DND-41 (cell line): ENCODE data around the gene TGFA.

Experiments
- ATAC-seq: fragments of 200-7000 bp; cut with Tn5 transposase; 3 replicates; pipeline ENCODE4 v1.9.1; 2021; ENCODE audit warnings: low read depth; ENCODE audit not compliant: insufficient read depth
- DNase-seq: peaks from one replicate; pipeline ENCODE4 v3.0.0-alpha.2; 2020
- H2AFZ ChIP-seq: 2 replicates; pipeline ENCODE4 v1.6.0; 2012; ENCODE audit warnings: low read depth, low read length
- H3K27ac ChIP-seq: 2 replicates; pipeline ENCODE4 v1.5.1; 2012; ENCODE audit warnings: low read length, inconsistent platforms
- H3K27me3 ChIP-seq: fragments of 200-600 bp; sonication (generic); 2 replicates; pipeline ENCODE4 v1.6.0; 2012; ENCODE audit warnings: low read length, mild to moderate bottlenecking, inconsistent platforms; ENCODE audit not compliant: insufficient read depth, poor library complexity
- H3K36me3 ChIP-seq: 2 replicates; pipeline ENCODE4 v1.5.1; 2012; ENCODE audit warnings: low read length, inconsistent platforms; ENCODE audit not compliant: insufficient read depth
- H3K4me1 ChIP-seq: 2 replicates; pipeline ENCODE4 v1.5.1; 2012; ENCODE audit warnings: mild to moderate bottlenecking, low read length; ENCODE audit not compliant: insufficient read depth
- H3K4me2 ChIP-seq: 2 replicates; pipeline ENCODE4 v1.6.0; 2012; ENCODE audit warnings: mild to moderate bottlenecking, moderate library complexity, low read length, inconsistent platforms; ENCODE audit not compliant: insufficient read depth
- H3K4me3 ChIP-seq, 2 experiments: fragments of 200-600 bp in 1 of 2; shearing (Covaris generic) in 1 of 2; 2 replicates each; pipeline ENCODE4 v1.5.1; 2012 to 2016; ENCODE audit warnings: inconsistent platforms in 2 of 2, low read length in 2 of 2, mild to moderate bottlenecking in 2 of 2, low read depth in 1 of 2, moderate library complexity in 1 of 2
- H3K79me2 ChIP-seq: 2 replicates; pipeline ENCODE4 v1.6.0; 2012; ENCODE audit warnings: low read length, inconsistent platforms; ENCODE audit not compliant: insufficient read depth
- H3K9ac ChIP-seq: 2 replicates; pipeline ENCODE4 v1.6.0; 2012; ENCODE audit warnings: low read depth, mild to moderate bottlenecking, inconsistent platforms, low read length, moderate library complexity
- H3K9me3 ChIP-seq: 2 replicates; pipeline ENCODE4 v1.5.1; 2012; ENCODE audit warnings: low read length, moderate library complexity, mild to moderate bottlenecking, inconsistent platforms; ENCODE audit not compliant: insufficient read depth, severe bottlenecking
- H4K20me1 ChIP-seq: 2 replicates; pipeline ENCODE4 v1.6.0; 2012; ENCODE audit warnings: low read length; ENCODE audit not compliant: insufficient read depth
- EZH2 ChIP-seq: IDR thresholded peaks from 3 replicates; pipeline ENCODE4 v1.6.1; 2012; ENCODE audit warnings: borderline replicate concordance, low read depth, mild to moderate bottlenecking, moderate library complexity, low read length, inconsistent platforms; ENCODE audit not compliant: severe bottlenecking
- TF ChIP-seq, protein P1 (sequence below): IDR thresholded peaks from 2 replicates; pipeline ENCODE4 v1.5.1; 2012; ENCODE audit warnings: borderline replicate concordance, low read length, moderate library complexity, mild to moderate bottlenecking; ENCODE audit not compliant: poor library complexity, severe bottlenecking; ENCODE audit errors: extremely low read depth

The TGFA gene

DNA sequence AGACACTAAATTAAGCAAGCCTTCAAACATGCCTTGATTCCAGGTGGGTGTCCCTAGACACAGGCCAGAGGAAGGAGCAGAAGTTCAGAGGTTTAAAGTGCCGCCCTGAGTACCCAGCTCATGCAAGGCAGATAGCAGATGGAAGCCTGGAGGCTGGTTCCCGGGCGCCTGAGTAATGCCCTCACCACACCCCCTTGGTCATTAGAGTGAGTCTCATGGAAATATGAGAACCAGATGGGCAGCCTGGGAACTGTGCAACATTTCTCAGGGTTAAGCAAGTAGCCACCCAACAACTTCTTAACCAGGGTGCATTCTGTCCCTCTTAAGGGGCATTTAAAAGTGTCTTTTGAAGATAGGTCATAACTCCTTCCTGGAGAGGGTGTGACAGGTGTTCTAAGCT is 44.1 kb downstream of the TGFA start:
- H3K36me3 ChIP-seq: no peaks in the 10 kb centered on the region
- ATAC-seq (no peak), DNase-seq (no peak)
- H3K4me3 ChIP-seq: no peak overlapping the region
- no peak for TF ChIP-seq EZH2
- TF ChIP-seq, protein P1, sequence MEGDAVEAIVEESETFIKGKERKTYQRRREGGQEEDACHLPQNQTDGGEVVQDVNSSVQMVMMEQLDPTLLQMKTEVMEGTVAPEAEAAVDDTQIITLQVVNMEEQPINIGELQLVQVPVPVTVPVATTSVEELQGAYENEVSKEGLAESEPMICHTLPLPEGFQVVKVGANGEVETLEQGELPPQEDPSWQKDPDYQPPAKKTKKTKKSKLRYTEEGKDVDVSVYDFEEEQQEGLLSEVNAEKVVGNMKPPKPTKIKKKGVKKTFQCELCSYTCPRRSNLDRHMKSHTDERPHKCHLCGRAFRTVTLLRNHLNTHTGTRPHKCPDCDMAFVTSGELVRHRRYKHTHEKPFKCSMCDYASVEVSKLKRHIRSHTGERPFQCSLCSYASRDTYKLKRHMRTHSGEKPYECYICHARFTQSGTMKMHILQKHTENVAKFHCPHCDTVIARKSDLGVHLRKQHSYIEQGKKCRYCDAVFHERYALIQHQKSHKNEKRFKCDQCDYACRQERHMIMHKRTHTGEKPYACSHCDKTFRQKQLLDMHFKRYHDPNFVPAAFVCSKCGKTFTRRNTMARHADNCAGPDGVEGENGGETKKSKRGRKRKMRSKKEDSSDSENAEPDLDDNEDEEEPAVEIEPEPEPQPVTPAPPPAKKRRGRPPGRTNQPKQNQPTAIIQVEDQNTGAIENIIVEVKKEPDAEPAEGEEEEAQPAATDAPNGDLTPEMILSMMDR: no peak
- no peak overlapping the region for H2AFZ ChIP-seq
- H3K9me3 ChIP-seq: no peaks in the 10 kb centered on the region
- no peak overlapping the region for H3K9ac ChIP-seq
- no peaks in the 10 kb centered on the region for H4K20me1 ChIP-seq
- peaks cover 13% of the 10 kb centered on the region for H3K27me3 ChIP-seq
- no peak overlapping the region for H3K4me2 ChIP-seq
- H3K4me1 ChIP-seq: no peaks in the 10 kb centered on the region
- no peak overlapping the region for H3K27ac ChIP-seq
- H3K79me2 ChIP-seq: no peaks in the 10 kb centered on the region

DNA sequence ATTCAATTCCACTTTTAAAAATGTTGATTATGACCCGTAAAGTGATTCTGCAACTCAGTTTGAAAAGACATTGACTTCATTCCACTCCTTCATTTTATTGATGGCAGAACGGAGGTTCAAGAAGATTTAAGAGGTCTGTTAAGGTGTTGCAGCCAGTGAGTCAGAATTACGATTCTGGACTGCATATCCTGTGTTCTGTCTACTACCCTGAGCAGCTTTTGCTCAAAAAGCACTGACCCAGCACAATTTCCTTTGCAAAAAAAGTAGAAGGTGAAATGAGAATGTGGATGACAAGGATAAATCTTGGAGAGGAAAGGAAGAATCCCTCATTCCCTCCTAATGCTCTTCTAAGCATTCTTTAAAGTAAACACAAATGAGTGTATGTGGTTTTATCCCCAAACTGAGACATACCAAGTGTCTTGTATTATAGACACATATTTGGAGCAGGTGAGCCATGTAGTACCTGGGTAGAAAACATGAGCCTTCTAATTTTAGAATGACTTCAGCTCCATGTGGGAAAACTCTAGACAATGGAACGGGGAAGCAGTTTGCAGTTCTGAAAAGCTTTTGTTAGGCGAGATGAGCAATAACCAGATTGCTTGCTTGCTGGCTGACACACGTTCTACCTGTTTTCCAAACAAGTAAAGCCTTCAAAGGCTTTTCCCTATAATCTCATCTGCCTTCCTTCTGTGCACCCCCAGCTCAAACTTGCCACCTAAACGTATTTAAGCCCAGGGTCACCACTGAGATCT is 44.7 kb downstream of the TGFA start:
- H3K36me3 ChIP-seq: no peaks in the 10 kb centered on the region
- H3K4me1 ChIP-seq: no peaks in the 10 kb centered on the region
- no peak overlapping the region for H2AFZ ChIP-seq
- H4K20me1 ChIP-seq: no peaks in the 10 kb centered on the region
- peaks cover 13% of the 10 kb centered on the region for H3K27me3 ChIP-seq
- H3K9me3 ChIP-seq: no peaks in the 10 kb centered on the region
- TF ChIP-seq EZH2: no peak
- TF ChIP-seq, protein P1: no peak
- DNase-seq: no peak
- H3K79me2 ChIP-seq: no peaks in the 10 kb centered on the region
- no peak overlapping the region for H3K9ac ChIP-seq
- ATAC-seq: no peak
- no peak overlapping the region for H3K4me2 ChIP-seq
- H3K4me3 ChIP-seq: no peak overlapping the region
- no peak overlapping the region for H3K27ac ChIP-seq

DNA sequence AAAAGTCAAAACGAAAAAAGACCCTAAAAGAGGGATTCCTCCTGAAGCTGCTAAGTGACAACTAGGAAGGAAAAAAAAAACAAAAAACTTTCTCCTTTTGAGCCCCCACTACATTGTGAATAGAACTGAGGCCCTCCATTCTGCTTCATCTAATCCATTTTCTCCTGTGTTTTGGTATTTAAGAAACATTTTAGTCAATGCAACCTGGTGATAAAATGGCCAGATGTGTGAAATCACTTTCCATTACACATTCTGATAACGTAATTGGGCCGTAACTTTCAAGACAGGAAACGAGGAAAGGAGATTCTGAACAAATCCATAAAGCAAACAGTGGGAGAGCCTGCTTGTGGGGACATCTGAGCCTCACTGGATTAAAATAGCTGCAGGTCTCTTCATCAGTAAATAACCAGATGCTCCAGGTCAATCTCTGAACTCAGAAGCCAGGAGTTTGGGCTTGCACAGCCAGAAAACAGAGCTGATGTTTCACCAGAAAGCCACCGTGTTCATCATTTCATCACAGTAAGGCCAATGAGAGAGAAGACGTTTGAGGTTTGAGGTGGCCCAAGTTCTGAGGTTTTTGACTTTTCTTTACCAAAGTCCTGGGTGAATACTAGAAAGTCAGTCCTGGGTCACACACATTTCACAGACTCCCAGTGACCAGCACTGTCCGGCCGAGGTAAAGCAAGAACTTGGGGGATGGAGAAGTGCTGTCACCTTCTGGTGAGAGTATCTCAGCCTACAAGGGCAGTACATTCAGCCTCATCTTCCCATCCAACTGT is 47.8 kb downstream of the TGFA start:
- H3K79me2 ChIP-seq: no peaks in the 10 kb centered on the region

More for the DNA sequence above, 47.8 kb downstream of the TGFA start:
- TF ChIP-seq, protein P1: no peak
- TF ChIP-seq EZH2: no peak
- Histone ChIP-seq H2AFZ (no peak overlapping the region), H3K27me3 (peaks cover 12% of the 10 kb centered on the region), H3K9ac (no peak overlapping the region), H3K4me1 (no peaks in the 10 kb centered on the region), H3K27ac (no peak overlapping the region), H3K4me2 (no peak overlapping the region), H4K20me1 (no peaks in the 10 kb centered on the region), H3K36me3 (no peaks in the 10 kb centered on the region), H3K9me3 (no peaks in the 10 kb centered on the region), H3K4me3 (no peak overlapping the region)
- DNase-seq: no peak
- ATAC-seq: no peak
